ENCODE data around the gene TEN1. TPM values are rescaled to one million over a fixed set of nuclear protein-coding genes. Genes with fewer than 3 reads are reported as not detected.

The TEN1 gene
- total and polyA plus RNA-seq, 2 of the 13 experiments (the other 11 are each of a cell fraction or from before 2014, with no cell fraction given) = 18.0 to 21.3 TPM

- no peak for TF ChIP-seq PRMT3 (CRISPR knock-in tag; IDR thresholded peaks at IDR 0.05; ENCODE audit: borderline replicate concordance, low read depth)
- TF ChIP-seq RARA (CRISPR knock-in tag; IDR thresholded peaks at IDR 0.05) = peak; percentile 87
- TF ChIP-seq SRF (IDR thresholded peaks at IDR 0.05; ENCODE audit: low read depth, low read length) = no peak
- no peak for TF ChIP-seq ZNF616 (CRISPR knock-in tag; IDR thresholded peaks at IDR 0.05; ENCODE audit: low read depth)
- 0 out of 2 replicates have a peak, but pooled peaks have one; percentile 66 for TF ChIP-seq TBX2 (CRISPR knock-in tag; IDR thresholded peaks at IDR 0.05; ENCODE audit: borderline replicate concordance)
- TF ChIP-seq FOSL1 (CRISPR knock-in tag; IDR thresholded peaks at IDR 0.05; ENCODE audit: borderline replicate concordance) = no peak
- peak; percentile 80 for TF ChIP-seq FOXA3 (CRISPR knock-in tag; IDR thresholded peaks at IDR 0.05)
- TF ChIP-seq ZNF646 (CRISPR knock-in tag; IDR thresholded peaks at IDR 0.05) = no peak
- TF ChIP-seq NFATC3 (CRISPR knock-in tag; IDR thresholded peaks at IDR 0.05) = no peak
- TF ChIP-seq ZBTB44 (CRISPR knock-in tag; IDR thresholded peaks at IDR 0.05) = no peak
- no peak; the same call in 1 of the 2 replicates for TF ChIP-seq SSRP1 (CRISPR knock-in tag; IDR thresholded peaks at IDR 0.05)
- no peak for TF ChIP-seq FLYWCH1 (CRISPR knock-in tag; IDR thresholded peaks at IDR 0.05)
- peak; percentile 69; the same call in 1 of the 2 replicates for TF ChIP-seq HMG20A (CRISPR knock-in tag; IDR thresholded peaks at IDR 0.05; ENCODE audit: borderline replicate concordance)
- TF ChIP-seq GPBP1L1 (CRISPR knock-in tag; IDR thresholded peaks at IDR 0.05) = no peak
- peak; percentile 66; the same call in 1 of the 2 replicates for TF ChIP-seq TFAP4 (IDR thresholded peaks at IDR 0.05; ENCODE audit: borderline replicate concordance, low read depth)
- TF ChIP-seq NONO (IDR thresholded peaks at IDR 0.05) = no peak
- TF ChIP-seq NONO (CRISPR knock-in tag; conservative IDR thresholded peaks at IDR 0.05) = no peak; the same call in 1 of the 2 replicates
- TF ChIP-seq ATF3 (CRISPR knock-in tag; IDR thresholded peaks at IDR 0.05) = peak; percentile 40; the same call in 1 of the 2 replicates
- TF ChIP-seq ZNF572 (CRISPR knock-in tag; IDR thresholded peaks at IDR 0.05) = no peak
Measured at GRCh38 chr17:75996665-75997590, 17.9 kb downstream of the TEN1 start (continued).

Data from HepG2 (cell line).